Stimulated activated CD4-positive, alpha-beta T cell treated with anti-CD3 and anti-CD28 coated beads, Interleukin-12 subunit alpha, Interleukin-12 subunit beta, amount 100 ng/mL, for 4 hours (primary cell): Measurements from ENCODE around the gene DDX42.
"Not testable (repeated sequence)": the region's sequence is repeated elsewhere in the genome, so short reads cannot be mapped to it uniquely, and the experiment has no call there.

Experiments used
- DNase-seq: peaks from one replicate; pipeline ENCODE4 v3.0.0-alpha.2; 2020

Gene DDX42

DNA sequence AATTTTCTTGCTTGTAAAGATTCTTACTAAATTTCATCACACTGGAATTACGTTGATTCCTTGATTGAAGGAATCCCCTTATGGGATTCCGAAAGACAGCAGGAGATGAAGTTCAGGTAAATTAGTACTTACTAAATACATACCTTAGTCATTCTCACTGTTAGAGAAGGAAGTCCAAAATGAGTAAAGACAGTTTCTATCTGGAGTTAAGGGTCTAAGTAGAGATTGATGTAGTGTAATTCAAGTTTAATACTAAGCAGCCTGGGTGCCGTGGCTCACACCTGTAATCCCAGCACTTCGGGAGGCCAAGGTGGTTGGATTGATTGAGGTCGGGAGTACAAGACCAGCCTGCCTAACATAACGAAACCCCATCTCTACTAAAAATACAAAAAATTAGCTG lies 9.6 kb downstream of the DDX42 start:
- DNase-seq, result no peak

- no peak for DNase-seq
Observed at GRCh38 chr17:63785556-63785955, 11.6 kb downstream of the DDX42 start.

DNA sequence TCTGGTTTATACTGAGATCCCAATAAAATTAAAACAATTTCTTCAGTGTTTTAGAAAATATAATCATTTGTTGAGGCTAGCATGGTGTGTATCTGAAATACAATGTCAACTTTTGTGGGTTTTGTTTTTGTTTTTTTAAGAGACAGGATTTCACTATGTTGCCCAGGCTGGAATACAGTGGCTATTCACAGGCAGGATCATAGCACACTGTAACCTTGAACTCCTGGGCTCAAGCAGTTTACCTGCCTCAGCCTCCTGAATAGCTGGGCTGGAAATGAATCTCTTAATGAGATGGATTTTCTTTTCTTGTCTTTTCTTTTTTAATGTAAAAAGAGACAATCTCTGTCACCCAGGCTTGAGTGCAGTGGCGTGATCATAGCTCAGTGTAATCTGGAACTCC lies 12.1 kb downstream of the DDX42 start:
- no peak for DNase-seq

DNA sequence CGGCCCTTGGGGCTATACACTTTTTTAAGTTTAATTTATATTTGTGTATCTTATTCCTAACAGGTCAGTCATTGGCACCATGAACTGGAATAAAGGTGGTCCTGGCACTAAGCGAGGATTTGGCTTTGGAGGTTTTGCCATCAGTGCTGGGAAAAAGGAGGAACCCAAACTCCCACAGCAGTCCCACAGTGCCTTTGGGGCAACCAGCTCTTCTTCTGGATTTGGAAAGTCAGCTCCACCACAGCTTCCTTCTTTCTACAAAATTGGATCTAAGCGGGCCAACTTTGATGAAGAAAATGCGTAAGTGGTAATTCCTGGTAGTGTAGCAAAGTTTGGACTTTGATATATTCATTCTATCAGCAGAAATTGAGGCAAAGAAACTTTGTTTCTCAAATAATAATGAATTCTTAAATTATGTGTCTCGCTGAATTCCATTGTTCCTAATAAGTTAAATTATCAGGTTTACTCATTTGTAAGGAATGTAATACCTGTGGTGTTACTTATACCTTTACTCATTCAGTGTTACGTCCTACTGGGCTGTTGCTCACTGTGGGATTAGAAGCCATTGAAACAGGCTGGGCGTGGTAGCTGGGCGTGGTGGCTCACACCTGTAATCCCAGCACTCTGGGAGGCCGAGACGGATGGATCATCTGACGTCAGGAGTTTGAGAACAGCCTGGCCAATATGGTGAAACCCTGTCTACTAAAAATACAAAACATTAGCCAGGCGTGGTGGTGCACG lies 13.2 kb downstream of the DDX42 start:
- DNase-seq, result no peak

DNA sequence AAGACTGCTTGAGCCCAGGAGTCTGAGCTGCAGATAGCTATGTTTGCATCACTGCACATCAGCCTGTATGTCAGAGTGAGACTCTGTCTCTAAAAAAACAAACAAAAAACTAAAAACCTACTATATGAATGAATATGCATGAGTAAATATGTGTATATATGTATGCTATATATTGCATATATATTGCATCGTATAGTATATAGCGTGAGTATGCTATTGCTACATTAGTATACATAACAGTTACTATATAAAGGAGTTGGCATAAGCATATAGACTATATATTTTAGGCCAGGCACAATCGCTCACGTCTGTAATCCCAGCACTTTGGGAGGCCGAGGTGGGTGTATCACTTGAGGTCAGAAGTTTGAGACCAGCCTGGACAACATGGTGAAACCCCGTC lies 16.1 kb downstream of the DDX42 start:
- no peak for DNase-seq

DNA sequence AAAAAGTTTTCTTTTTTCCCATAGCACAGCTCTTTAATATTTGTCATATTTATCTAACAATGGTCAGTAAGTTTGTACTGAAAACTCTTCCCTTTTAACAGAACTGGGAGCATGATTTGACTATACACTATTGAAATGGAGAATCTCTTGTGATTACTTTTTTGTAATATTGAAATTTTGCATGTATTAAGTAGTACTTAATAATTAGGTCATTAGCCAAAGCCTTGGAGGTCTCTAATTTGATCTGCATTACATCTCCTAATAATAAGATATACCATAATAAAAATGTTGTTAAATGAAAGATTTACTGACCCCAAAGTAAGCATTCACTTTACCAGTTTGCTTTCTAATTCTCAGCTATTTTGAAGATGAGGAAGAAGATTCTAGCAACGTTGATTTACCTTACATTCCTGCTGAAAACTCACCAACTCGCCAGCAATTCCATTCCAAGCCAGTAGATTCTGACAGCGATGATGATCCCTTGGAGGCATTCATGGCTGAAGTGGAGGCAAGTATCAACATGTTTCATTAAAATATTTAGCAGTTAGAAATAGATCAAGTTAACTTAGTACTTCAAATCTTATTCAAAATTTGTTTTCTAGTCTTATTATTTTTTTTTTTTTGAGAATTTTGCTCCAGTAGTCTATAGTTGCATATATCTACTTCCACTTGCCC lies 18.2 kb downstream of the DDX42 start:
- DNase-seq, result no peak

DNA sequence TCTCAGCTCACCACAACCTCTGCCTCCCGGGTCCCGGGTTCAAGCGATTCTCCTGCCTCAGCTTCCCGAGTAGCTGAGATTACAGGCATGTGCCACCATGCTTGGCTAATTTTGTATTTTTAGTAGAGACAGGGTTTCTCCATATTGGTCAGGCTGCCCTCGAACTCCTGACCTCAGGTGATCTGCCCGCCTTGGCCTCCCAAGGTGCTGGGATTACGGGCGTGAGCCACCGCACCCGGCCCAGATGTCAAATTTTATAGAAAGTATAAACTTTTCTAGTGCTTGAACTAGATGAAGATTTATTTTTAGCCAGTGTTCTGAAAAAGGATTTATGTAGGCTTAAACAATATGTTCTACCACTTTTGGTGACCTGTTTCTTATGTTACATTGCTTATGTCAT lies 22.4 kb downstream of the DDX42 start:
- not testable (repeated sequence) for DNase-seq

DNA sequence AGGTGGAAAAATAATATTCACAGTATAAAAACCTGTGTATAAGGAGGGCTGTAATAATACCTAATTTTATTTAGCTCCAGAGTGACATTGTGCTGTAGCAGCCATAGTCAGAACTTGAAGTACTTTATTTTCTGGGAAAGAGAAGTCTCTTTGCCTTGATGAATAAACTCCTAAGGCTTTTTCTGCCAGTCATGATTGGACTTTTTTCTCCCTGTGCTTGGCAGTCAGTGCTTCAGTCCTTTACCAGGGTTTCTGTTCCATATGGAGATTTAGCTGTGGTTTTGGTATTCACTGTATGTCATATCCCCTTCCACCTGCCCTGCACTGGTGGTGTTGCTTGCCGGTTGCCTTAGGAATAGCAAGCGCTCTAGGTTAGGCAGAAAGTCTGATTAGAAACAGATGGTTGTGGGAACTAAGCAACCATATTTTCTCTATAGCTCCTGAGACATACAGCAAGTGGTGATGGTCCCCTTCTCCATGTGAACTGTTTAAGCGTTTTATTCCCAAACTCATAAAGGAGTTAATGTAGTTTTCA lies 24.7 kb downstream of the DDX42 start:
- DNase-seq, result no peak

- no peak for DNase-seq
Observed at GRCh38 chr17:63800783-63801182, 26.8 kb downstream of the DDX42 start.

GRCh38 chr17:63804328-63804727 lies 30.4 kb downstream of the DDX42 start:
- no peak for DNase-seq

- DNase-seq, result no peak
Observed at GRCh38 chr17:63805591-63805990, 31.6 kb downstream of the DDX42 start.

DNA sequence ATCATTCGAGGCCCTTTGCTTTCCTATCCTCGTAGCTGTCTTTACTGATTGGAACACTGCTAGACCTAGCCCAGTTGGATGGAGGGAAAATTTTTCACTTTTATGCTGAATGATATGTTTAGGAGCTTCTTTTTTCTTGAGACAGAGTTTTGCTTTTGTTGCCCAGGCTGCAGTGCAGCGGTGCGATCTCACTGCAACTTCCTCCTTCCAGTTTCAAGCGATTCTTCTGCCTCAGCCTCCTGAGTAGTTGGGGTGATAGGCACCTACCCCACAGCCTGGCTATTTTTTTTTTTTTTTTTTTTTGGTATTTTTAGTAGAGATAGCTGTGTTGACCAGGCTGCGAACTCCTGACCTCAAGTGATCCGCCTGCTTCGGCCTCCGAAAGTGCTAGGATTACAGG lies 36.0 kb downstream of the DDX42 start:
- no peak for DNase-seq

GRCh38 chr17:63816123-63816522 lies 42.2 kb downstream of the DDX42 start:
- DNase-seq, result no peak

- no peak for DNase-seq
Observed at GRCh38 chr17:63816669-63817068, 42.7 kb downstream of the DDX42 start.

- no peak for DNase-seq
Observed at GRCh38 chr17:63817736-63818385, 43.9 kb downstream of the DDX42 start.

DNA sequence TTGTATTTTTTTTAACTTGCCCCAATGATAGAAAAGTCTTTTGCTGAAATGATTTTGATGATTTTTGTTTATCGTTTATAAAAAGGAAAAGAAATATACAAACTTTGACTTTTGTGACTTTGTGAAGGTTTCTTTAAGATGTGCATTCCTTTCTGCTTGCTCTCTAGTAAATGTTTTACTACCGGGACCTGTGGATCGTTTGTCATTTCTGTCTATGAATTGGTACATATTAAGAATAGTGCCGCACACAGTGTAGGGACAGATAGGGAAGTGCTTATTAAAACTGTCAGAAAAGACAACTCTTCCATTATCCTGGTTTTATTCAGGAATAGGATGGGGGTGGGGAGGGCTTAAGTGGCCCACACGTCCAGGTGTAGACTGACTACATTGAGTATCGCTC lies 45.2 kb downstream of the DDX42 start:
- DNase-seq, result no peak

GRCh38 chr17:63819585-63820537 lies 45.9 kb downstream of the DDX42 start:
- DNase-seq, result no peak

DNA sequence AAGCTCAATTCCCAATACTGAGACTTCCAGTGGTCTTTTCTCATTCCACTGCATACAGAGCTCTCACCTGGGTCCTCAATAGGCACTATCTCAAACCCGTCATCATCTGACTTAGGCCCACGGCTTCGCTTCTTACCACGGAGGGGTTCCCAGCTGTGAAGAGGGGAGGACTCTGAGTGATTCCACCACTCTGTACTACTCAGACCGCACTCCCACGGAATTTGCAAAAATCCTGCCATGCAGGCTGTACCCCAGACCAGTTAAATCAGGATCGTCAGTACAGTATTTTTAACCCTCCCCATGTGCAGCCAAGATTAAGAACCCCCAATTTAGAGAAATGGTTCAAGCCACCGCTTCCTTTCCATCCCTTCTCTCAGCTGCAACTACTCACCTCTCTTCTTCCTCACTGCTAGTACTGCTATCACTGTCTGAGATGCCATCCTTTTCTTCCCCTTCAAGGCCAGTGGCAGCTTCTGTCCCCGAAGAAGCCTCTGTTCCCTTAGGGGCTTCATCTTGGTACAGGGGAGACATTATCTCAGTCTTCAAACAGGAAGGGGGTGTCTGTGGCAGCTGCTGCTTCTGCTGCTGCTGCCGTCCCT lies 47.1 kb downstream of the DDX42 start:
- DNase-seq, result no peak

DNA sequence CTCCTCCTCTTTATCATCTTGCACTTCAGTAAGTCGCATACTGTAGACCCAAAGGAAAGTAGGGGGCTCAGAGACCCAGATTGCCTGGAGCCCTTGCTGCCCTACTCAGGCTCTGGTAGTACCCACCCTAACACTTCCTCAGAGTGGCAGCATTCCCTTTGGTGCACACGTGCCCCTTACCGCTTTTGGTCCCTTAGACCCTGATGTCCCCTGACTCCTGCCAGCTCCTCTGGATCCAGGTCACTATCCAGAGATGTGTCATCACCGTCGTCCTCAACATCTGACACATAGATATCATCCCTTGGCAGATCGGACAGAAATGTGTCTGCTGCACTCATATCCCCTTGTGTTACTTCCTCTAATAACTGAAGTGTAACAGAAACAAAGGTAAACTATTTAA lies 47.8 kb downstream of the DDX42 start:
- DNase-seq, result no peak

GRCh38 chr17:63822537-63822936 lies 48.6 kb downstream of the DDX42 start:
- no peak for DNase-seq

GRCh38 chr17:63823659-63824331 lies 49.8 kb downstream of the DDX42 start:
- no peak for DNase-seq

DNA sequence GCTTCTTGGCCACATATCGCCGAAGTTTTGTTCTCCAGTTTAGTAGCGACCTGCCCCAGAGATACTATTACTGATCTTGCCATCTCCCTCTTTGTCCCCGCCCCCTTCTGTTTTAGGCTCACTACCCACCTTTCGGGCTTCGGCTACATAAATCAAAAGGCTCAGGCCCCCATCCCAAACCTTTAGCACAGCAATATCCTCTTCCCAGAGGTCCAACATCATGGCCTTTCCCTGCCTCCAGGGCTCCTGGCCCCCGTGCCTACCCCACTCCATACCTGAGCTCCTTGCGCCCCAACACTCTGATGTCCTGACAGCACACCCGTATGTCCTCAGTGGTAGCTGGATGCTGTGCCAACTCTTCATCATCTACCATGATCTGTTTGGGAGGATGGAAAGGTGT lies 50.4 kb downstream of the DDX42 start:
- no peak for DNase-seq
